ENCODE results near the gene AKAP12. TPM values are rescaled to one million over a fixed set of nuclear protein-coding genes. Genes with fewer than 3 reads are reported as not detected.
"Not testable (repeated sequence)": the region's sequence is repeated elsewhere in the genome, so short reads cannot be mapped to it uniquely, and the experiment has no call there.

AKAP12 gene
- total RNA-seq, 1 experiment from 2014 or later: 33.7 TPM

DNA sequence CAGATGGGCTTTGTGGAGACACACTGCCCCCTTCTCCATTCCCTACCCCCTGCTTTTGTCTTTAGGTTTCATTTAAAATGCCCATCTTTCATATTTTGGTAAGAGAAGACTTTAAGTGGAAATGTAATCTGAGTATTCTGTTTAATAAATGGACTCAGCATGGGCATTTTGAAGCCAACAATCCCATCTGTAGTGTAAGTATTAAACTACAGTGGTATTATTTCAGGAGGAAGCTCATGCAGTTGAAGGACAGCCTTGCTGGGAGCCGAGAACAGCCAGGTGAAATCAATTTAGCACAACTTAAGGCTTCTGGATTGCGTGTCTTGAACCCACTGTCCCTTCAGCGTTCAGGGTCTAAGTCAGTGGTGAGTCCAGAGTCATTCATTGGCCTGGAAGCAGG, 63.5 kb downstream of the AKAP12 start:
- Histone ChIP-seq H3K27me3 (ENCODE audit: control insufficient read depth, insufficient read depth, low read length) (no peaks in the 10 kb centered on the region), H3K36me3 (replicated peaks; ENCODE audit: control insufficient read depth, insufficient read depth, low read length) (no peaks in the 10 kb centered on the region; the same call in 1 of the 2 replicates), H3K4me3 (ENCODE audit: insufficient read depth, low read depth, low read length) (no peak overlapping the region)
- DNase-seq: no peak

DNA sequence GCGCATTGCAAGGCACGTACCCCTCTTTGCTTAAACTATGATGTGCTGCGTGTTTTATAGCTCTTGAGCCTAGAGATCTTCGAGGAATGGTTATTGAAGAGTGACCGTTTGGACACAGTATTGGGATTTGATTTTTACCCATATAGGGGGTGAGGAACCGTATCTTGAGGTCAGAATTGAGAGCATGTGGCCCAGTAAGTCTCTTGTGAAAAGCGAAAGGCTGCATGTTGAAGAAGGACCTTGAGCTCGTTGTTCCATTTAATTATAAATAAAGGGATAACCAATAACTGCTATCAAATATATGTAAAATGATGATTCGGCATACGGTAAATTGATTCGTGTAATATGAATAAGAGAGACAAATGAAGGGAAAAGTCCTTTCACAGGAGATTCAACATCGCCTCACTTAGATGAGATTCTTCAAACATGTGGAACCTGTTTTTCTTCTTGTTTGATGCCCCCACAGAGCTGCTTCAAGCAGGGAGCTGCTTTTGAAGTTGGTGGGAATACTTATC, 66.6 kb downstream of the AKAP12 start:
- no peaks in the 10 kb centered on the region for H3K27me3 ChIP-seq (ENCODE audit: control insufficient read depth, insufficient read depth, low read length)
- DNase-seq: no peak
- H3K36me3 ChIP-seq (replicated peaks; ENCODE audit: control insufficient read depth, insufficient read depth, low read length): no peaks in the 10 kb centered on the region; the same call in 1 of the 2 replicates
- H3K4me3 ChIP-seq (ENCODE audit: insufficient read depth, low read depth, low read length): no peak overlapping the region

DNA sequence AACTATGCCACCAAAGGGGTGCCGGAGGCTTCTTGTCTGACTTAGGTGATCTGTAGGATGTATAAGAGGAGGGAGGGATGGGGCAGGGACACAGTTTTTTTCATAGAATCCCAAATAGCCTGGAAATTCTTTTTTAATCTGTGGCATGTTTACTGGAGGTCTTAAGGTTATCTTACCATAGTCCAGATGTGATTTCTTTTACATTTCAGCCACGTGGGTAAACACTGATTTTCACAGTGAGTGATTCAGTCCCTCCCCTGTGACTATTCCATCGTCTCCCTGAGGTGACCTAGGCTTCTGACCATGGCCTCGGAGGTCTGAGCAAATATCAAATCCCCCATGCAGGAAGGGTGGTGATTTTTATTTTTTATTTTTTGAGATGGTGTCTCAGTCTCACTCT, 67.7 kb downstream of the AKAP12 start:
- Histone ChIP-seq H3K36me3 (replicated peaks; ENCODE audit: control insufficient read depth, insufficient read depth, low read length) (no peaks in the 10 kb centered on the region; the same call in 1 of the 2 replicates), H3K27me3 (ENCODE audit: control insufficient read depth, insufficient read depth, low read length) (no peaks in the 10 kb centered on the region), H3K4me3 (ENCODE audit: insufficient read depth, low read depth, low read length) (no peak overlapping the region)
- no peak for DNase-seq

DNA sequence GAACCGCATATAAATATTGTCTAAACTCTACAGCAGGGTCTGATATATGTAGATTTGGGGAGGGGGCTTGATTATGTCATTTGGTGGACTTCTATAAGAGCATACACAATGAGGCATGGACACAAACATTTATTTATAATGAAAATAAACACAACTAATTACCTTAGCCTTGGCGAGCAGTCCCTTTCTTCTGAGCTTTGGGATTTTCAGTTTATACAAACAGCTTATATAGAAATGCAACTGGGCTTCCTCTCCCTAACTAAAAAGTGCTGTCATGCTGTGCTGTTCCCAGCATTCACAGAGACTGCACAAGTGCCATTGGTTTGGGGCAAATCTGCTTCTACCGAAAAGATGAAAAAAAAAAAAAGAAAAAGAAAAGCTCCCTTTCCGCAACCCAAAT, 69.9 kb downstream of the AKAP12 start:
- DNase-seq: no peak
- no peaks in the 10 kb centered on the region for H3K27me3 ChIP-seq (ENCODE audit: control insufficient read depth, insufficient read depth, low read length)
- H3K36me3 ChIP-seq (replicated peaks; ENCODE audit: control insufficient read depth, insufficient read depth, low read length): no peaks in the 10 kb centered on the region; the same call in 1 of the 2 replicates
- H3K4me3 ChIP-seq (ENCODE audit: insufficient read depth, low read depth, low read length): no peak overlapping the region

DNA sequence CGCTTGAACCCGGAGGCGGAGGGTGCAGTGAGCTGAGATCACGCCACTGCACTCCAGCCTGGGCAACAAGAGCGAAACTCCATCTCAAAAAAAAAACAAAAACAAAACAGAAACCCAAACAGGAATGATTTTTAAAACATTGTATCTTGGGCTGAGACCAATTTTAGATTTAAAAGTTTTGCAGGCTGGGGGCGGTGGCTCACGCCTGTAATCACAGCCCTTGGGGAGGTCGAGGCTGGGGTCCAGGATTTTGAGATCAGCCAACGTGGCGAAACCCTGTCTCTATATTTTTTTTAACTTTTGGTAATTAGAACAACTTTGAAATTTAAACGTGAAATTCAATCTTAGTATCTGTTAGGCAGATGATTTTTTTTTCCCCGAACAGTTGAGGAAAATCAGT, 70.5 kb downstream of the AKAP12 start:
- Histone ChIP-seq H3K36me3 (replicated peaks; ENCODE audit: control insufficient read depth, insufficient read depth, low read length) (no peaks in the 10 kb centered on the region; the same call in 1 of the 2 replicates), H3K4me3 (ENCODE audit: insufficient read depth, low read depth, low read length) (no peak overlapping the region), H3K27me3 (ENCODE audit: control insufficient read depth, insufficient read depth, low read length) (no peaks in the 10 kb centered on the region)
- DNase-seq: no peak

DNA sequence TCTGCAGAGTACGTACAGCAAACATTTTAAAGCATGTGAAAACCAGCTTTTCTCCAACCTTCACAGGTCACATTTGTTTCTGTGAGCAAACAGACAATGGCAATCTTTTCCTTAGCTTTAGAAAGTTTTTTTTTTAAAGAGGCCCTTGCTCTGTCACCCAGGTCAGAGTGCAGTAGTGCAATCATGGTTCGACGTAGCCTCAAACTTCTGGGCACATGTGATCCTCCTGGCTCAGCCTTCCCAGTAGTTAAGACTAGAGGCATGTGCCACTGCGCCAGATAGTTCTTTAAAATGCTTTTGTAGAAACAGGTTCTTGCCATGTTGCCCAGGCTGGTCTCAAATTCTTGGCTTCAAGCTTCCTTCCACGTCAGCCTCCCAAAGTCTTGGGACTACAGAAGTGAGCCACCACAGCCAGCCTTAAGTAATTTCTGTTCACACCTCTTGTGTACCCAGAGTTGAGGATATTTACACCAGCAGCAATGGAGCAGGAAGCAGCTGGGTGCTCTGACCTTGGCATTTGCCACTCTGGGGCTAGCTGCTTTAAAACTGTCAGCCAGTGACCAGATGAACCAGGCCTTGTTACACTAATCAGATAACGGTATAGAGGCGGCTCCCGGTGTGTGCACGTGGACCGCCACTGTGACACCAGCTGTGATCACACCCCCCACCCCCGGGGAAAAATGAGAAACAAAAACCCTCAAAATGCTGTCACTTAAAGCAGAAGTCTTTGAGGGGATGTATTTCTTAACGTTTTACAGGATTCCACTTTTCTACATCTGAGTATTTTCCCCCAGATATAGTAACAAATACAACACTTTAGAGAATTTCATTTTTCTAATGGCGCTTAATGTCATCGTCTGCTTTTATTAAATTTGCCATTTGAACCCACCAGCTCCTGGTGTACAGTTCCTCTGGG, 71.3 kb downstream of the AKAP12 start:
- Histone ChIP-seq H3K27me3 (ENCODE audit: control insufficient read depth, insufficient read depth, low read length) (no peaks in the 10 kb centered on the region), H3K36me3 (replicated peaks; ENCODE audit: control insufficient read depth, insufficient read depth, low read length) (no peaks in the 10 kb centered on the region), H3K4me3 (ENCODE audit: insufficient read depth, low read depth, low read length) (no peak overlapping the region)
- no peak for DNase-seq

DNA sequence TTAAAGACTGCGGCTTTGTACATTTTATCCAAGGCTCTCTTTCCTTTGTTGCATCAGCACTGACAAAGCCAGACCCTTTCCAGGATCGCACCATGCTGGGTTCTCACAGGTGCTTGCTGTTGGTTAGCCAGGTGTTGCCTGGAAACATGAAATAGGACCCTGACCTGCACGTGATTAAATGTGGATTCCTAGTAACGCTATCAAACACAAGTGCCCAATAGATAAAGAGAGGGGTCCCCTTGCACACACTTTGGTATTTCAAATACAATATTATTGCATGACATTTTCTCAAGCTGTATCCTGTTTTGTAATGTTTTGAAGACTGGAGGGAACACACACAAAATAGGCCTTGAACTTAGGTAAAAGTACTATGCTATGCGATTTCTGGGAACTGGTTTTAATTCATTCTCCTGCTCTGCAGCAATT, 73.3 kb downstream of the AKAP12 start:
- Histone ChIP-seq H3K36me3 (replicated peaks; ENCODE audit: control insufficient read depth, insufficient read depth, low read length) (no peaks in the 10 kb centered on the region), H3K27me3 (ENCODE audit: control insufficient read depth, insufficient read depth, low read length) (no peaks in the 10 kb centered on the region), H3K4me3 (ENCODE audit: insufficient read depth, low read depth, low read length) (no peak overlapping the region)
- peak; percentile 71 for DNase-seq

DNA sequence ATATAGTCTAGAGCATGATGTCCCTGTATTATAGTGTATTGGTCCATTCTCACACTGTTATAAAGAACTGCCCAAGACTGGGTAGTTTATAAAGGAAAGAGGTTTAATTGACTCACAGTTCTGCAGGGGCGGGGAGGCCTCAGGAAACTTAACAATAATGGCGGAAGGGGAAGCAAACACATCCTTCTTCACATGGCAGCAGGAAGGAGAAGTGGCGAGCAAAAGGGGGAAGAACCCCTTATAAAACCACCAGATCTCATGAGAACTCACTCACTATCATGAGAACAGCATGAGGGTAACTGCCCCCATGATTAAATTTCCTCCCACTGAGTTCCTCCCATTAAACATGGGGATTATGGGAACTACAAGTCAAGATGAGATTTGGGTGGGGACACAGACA, 75.9 kb downstream of the AKAP12 start:
- H3K4me3 ChIP-seq (ENCODE audit: insufficient read depth, low read depth, low read length); H3K27me3 ChIP-seq (ENCODE audit: control insufficient read depth, insufficient read depth, low read length); H3K36me3 ChIP-seq (replicated peaks; ENCODE audit: control insufficient read depth, insufficient read depth, low read length); DNase-seq: not testable (repeated sequence)

DNA sequence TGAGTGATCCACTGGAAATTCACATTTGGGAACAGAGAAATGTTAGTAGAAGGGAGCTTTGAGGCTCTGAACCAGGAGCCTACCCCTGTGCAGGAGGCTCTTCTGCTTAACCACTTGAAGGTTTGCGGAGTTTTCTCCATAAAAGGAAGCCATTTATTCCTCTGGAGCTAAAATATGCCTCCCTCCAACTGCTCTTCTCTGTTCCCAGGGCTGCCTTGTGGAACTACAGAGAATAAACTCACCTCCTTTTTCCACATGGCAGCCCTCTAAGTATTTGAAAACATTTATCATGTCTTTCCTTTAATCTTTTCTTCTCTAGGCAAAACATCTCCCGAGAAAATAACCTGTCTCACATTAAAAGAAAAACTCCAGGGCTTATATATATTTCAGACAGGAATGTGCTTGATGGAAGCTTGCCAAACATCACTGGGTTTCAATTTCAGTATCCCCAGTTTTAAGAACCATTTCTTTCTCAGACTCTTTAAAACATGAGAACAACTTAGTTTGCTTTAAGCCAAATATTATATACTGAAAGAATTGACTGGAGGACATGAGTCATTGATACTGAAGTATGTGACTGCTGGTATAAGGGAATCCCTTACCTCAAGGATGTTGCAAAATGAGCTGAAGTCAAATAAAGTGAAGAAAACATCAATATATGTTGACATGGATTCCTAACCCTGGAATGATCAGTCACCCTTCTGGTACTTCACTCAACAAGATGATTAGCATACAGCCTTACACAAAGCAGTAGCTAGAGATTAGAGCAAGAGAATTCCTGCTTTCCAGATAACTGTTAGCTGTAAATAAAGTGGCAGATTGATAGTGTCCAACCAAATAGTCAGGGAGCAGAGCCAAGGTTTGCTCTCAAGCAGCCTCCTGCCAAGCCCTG, 77.6 kb downstream of the AKAP12 start:
- no peaks in the 10 kb centered on the region for H3K36me3 ChIP-seq (replicated peaks; ENCODE audit: control insufficient read depth, insufficient read depth, low read length)
- H3K27me3 ChIP-seq (ENCODE audit: control insufficient read depth, insufficient read depth, low read length): no peaks in the 10 kb centered on the region
- no peak for DNase-seq
- no peak overlapping the region for H3K4me3 ChIP-seq (ENCODE audit: insufficient read depth, low read depth, low read length)

DNA sequence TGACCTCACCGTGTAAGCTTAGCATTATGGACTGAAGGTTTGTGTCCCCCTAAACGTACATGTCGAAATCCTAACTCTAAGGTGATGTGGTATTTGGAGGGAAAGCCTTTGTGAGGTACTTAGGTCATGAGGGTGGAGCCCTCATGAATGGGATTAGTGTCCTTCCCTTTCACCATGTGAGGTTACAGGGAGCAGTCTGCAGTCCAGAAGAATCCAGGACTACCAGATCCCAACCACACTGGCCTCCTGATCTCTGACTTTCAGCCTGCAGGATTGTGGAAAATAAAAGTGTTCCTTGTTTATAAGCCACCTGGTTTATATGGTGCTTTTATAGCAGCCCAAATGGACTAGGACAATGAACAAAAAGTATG, 78.2 kb downstream of the AKAP12 start:
- no peak overlapping the region for H3K4me3 ChIP-seq (ENCODE audit: insufficient read depth, low read depth, low read length)

DNA sequence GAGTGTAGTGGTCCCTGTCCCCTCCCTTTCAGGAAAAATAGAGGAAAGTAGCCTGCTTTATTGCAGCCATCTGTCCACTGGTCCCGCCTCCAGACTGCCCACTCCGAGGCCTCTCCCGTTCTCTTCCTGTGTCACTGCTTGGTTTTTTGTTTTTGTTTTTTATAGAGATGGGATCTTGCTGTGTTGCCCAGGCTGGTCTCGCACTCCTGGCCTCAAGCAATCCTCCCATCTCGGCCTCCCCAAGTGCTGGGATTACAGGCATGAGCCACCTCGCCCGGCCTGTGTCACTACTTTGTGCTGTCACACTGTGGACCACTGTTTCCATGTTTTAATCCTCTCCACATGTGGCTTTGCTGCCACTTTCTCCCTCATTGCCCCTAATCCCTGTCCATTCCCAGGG, 80.4 kb downstream of the AKAP12 start:
- no peak overlapping the region for H3K4me3 ChIP-seq (ENCODE audit: insufficient read depth, low read depth, low read length)
- no peak for DNase-seq
- H3K36me3 ChIP-seq (replicated peaks; ENCODE audit: control insufficient read depth, insufficient read depth, low read length): no peaks in the 10 kb centered on the region
- H3K27me3 ChIP-seq (ENCODE audit: control insufficient read depth, insufficient read depth, low read length): no peaks in the 10 kb centered on the region

More for the DNA sequence above, 78.2 kb downstream of the AKAP12 start:
- no peaks in the 10 kb centered on the region for H3K27me3 ChIP-seq (ENCODE audit: control insufficient read depth, insufficient read depth, low read length)
- H3K36me3 ChIP-seq (replicated peaks; ENCODE audit: control insufficient read depth, insufficient read depth, low read length): no peaks in the 10 kb centered on the region
- DNase-seq: no peak

DNA sequence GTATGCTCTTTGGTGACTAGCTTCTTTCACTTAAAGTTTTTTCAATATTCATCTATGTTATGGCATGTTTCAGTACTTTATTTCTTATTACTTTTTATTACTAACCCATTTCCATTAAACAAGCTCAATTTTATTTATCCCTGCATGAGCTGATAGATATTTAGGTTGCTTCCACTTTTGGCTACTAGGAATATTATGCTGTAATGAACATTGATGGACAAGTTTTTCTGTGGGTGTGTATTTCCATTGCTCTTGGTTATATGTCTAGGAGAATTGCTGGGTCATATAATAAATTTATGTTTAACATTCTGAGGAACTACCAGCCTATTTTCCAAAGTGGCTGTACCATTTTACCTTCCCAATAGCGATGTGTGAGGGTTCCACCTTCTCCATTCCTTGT, 81.7 kb downstream of the AKAP12 start:
- no peak for DNase-seq
- Histone ChIP-seq H3K36me3 (replicated peaks; ENCODE audit: control insufficient read depth, insufficient read depth, low read length) (no peaks in the 10 kb centered on the region), H3K4me3 (ENCODE audit: insufficient read depth, low read depth, low read length) (no peak overlapping the region), H3K27me3 (ENCODE audit: control insufficient read depth, insufficient read depth, low read length) (no peaks in the 10 kb centered on the region)

DNA sequence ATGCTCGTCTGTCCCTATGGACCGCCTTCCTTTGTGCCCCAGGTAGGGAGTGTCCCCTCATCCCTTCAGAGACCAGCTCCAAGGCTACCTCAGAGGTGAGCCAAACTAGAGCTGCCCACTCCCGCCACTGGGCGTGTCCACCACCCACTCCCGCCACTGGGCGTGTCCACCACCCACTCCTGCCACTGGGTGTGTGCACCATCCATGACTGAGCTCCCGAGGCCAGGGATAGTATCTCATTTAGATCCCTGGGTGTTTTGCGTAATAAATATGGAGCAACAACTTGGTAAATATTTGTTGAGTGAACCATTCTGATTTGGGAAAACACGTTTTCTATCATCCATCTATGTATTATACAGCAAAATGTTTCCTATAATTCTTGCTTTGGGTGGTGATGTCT, 82.8 kb downstream of the AKAP12 start:
- Histone ChIP-seq H3K4me3 (ENCODE audit: insufficient read depth, low read depth, low read length) (no peak overlapping the region), H3K27me3 (ENCODE audit: control insufficient read depth, insufficient read depth, low read length) (no peaks in the 10 kb centered on the region), H3K36me3 (replicated peaks; ENCODE audit: control insufficient read depth, insufficient read depth, low read length) (no peaks in the 10 kb centered on the region)
- no peak for DNase-seq

DNA sequence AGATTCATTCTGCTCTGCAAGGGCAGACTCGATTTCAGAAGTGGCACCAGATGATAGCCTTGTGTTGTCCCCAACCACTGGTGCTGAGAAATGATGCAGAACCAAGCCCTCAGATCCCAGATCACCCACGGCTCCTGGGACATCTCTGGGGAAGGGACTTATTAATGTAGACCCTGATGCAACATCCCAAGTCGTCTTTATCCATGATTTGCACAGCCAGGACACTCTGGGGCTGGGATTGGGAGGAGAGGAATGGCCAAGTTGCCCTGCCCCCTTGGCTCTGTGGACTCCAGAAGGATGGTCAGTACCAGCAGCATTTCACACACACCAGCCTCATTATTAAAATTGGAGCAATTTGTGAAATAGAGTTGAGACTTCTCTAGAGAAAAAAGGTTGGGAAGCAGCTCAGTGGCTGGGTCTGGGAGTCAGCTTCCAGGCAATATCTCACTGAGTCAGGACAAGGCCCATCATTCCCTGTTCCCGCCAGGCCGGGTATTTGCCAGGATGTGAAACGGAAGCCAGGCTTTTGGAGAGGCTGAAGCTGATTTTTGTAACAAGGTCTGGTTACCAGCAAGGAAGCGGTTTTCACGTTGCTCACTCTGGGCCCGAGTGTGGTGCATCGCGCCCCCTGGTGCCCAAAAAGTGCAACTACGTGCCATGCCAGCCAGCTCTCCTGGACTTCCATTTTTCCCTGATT, 84.2 kb downstream of the AKAP12 start:
- peak; percentile 86 for DNase-seq
- Histone ChIP-seq H3K4me3 (ENCODE audit: insufficient read depth, low read depth, low read length) (no peak overlapping the region), H3K36me3 (replicated peaks; ENCODE audit: control insufficient read depth, insufficient read depth, low read length) (no peaks in the 10 kb centered on the region), H3K27me3 (ENCODE audit: control insufficient read depth, insufficient read depth, low read length) (no peaks in the 10 kb centered on the region)

Data from H7 (cell line).